Panc1 (cell line): ENCODE data around the gene FAM174C.

Source experiments
- POLR2AphosphoS5 ChIP-seq: IDR thresholded peaks from 2 replicates; pipeline ENCODE4 v1.6.1; 2012; ENCODE audit warnings: mild to moderate bottlenecking, low read depth, low read length, moderate library complexity
- SIN3A ChIP-seq: IDR thresholded peaks from 2 replicates; pipeline ENCODE4 v1.6.1; 2012; ENCODE audit warnings: low read depth, mild to moderate bottlenecking, low read length, moderate library complexity, borderline replicate concordance; ENCODE audit not compliant: insufficient read depth
- TCF7L2 ChIP-seq: IDR thresholded peaks from 2 replicates; pipeline ENCODE4 v1.6.1; 2011; ENCODE audit warnings: mild to moderate bottlenecking, low read depth, low read length, inconsistent platforms
- TF ChIP-seq, protein P1 (sequence below): fragments of 450-650 bp; IDR thresholded peaks from 2 replicates; pipeline ENCODE4 v1.5.1; 2017; ENCODE audit warnings: mild to moderate bottlenecking
- TF ChIP-seq, protein P2 (sequence below), 2 experiments: IDR thresholded peaks; 2 replicates each; pipeline ENCODE4 v1.6.1; 2011 to 2012; ENCODE audit warnings: low read depth in 2 of 2, control low read depth in 1 of 2, low read length in 1 of 2, mild to moderate bottlenecking in 1 of 2, moderate library complexity in 1 of 2; ENCODE audit not compliant: insufficient read depth in 1 of 2

DNA sequence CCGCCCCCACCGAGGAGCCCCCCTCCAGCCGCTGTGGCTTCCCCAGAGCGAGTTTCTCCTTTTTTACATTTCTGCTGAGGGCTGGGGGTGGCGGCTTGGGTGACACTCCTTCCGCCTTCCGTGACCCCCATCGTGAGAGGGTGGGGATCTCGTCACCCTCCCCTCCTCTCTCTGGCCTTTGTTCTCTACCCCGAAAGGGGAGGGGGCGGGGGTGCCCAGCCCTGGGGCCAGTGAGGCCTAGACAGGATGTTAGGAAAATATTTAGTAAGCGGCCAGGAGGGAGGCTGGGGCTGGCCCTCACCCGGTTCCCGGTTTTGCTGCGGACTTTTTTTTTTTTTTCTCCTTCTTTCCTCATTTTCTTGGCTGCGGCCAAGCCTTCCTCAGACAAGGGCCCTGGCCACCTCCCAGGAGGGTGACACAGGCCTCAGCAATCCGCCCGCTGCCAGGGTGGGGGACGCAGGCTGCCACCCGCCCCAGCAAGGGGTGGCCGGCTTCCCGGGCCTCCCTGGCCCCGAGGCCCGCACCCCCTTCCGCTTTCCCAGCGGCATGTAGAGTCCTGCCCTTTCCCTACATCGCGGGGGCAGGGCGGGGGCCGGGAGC lies 23.0 kb upstream of the FAM174C start:
- TF ChIP-seq, protein P1, sequence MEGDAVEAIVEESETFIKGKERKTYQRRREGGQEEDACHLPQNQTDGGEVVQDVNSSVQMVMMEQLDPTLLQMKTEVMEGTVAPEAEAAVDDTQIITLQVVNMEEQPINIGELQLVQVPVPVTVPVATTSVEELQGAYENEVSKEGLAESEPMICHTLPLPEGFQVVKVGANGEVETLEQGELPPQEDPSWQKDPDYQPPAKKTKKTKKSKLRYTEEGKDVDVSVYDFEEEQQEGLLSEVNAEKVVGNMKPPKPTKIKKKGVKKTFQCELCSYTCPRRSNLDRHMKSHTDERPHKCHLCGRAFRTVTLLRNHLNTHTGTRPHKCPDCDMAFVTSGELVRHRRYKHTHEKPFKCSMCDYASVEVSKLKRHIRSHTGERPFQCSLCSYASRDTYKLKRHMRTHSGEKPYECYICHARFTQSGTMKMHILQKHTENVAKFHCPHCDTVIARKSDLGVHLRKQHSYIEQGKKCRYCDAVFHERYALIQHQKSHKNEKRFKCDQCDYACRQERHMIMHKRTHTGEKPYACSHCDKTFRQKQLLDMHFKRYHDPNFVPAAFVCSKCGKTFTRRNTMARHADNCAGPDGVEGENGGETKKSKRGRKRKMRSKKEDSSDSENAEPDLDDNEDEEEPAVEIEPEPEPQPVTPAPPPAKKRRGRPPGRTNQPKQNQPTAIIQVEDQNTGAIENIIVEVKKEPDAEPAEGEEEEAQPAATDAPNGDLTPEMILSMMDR: no peak
- TF ChIP-seq POLR2AphosphoS5 (no peak), SIN3A (no peak), TCF7L2 (0 out of 2 replicates have a peak, but pooled peaks have one; percentile 14)
- TF ChIP-seq, protein P2, sequence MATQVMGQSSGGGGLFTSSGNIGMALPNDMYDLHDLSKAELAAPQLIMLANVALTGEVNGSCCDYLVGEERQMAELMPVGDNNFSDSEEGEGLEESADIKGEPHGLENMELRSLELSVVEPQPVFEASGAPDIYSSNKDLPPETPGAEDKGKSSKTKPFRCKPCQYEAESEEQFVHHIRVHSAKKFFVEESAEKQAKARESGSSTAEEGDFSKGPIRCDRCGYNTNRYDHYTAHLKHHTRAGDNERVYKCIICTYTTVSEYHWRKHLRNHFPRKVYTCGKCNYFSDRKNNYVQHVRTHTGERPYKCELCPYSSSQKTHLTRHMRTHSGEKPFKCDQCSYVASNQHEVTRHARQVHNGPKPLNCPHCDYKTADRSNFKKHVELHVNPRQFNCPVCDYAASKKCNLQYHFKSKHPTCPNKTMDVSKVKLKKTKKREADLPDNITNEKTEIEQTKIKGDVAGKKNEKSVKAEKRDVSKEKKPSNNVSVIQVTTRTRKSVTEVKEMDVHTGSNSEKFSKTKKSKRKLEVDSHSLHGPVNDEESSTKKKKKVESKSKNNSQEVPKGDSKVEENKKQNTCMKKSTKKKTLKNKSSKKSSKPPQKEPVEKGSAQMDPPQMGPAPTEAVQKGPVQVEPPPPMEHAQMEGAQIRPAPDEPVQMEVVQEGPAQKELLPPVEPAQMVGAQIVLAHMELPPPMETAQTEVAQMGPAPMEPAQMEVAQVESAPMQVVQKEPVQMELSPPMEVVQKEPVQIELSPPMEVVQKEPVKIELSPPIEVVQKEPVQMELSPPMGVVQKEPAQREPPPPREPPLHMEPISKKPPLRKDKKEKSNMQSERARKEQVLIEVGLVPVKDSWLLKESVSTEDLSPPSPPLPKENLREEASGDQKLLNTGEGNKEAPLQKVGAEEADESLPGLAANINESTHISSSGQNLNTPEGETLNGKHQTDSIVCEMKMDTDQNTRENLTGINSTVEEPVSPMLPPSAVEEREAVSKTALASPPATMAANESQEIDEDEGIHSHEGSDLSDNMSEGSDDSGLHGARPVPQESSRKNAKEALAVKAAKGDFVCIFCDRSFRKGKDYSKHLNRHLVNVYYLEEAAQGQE (IDR thresholded peaks at IDR 0.05; ENCODE audit: insufficient read depth in 1 of 2, low read depth in 2 of 2, low read length in 1 of 2): no peak
